HG03103 (cell line): ENCODE results near the gene FBXW5.

Experiments used
- ATAC-seq: cut with Tn5 transposase; IDR thresholded peaks from one replicate; pipeline ENCODE4 v1.9.1; 2021; ENCODE audit warnings: low read depth; ENCODE audit not compliant: unreplicated experiment

FBXW5 gene

DNA sequence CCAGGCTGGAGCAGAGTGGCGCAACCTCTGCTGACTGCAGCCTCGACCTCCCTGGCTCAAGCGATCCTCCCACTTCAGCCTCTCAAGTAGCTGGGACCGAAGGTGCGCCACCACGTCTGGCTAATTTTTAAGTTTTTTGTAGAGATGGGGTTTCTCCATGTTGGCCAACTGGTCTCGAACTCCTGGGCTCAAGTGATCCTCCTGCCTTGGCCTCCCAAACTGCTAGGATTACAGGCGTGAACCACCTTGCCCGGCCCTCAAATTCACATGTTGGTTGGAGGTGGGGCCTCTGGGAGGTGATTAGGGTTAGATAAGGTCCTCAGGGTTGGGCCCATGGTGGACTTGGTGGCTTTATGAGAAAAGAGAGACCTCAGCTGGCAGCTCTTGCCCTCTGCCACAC lies 17.6 kb upstream of the FBXW5 start:
- no peak for ATAC-seq

DNA sequence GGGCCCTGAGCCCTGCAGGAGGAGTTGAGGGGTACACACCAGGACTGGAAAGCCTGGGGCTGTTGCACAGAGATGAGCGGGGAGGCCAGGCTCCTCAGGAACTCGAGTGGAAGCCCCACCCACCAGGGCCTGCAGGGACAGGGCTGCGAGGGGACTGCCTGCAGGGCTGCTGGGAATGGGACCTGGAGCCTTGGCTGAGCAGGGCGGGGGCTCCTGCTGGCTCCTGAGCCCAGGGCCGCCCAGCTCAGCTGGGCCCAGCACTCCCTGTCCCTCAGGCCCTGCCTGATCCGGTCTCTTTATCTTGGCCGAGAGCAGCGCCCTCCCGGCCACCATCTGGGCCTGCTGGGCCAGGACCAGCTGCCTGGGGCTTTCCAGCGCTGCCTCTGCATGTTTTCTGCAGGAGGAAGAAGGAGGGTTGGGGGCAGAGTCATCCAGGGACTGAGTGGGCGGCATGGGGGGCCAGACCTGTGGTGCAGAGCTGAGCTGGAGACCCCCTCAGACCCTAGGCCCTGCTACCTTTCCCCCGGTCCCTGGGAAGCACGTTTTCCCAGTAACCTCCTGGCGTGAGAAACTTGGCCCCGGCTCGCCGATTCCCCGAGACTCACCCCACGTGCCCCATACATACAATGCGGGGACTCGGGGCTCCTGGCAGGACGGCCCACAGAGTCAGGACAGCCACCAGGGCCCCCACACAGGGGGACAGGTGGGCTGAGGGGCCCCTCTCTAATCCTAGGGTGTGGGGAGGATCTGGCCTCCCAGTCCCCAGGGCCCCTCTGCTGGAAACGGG lies 16.9 kb upstream of the FBXW5 start:
- ATAC-seq: no peak

DNA sequence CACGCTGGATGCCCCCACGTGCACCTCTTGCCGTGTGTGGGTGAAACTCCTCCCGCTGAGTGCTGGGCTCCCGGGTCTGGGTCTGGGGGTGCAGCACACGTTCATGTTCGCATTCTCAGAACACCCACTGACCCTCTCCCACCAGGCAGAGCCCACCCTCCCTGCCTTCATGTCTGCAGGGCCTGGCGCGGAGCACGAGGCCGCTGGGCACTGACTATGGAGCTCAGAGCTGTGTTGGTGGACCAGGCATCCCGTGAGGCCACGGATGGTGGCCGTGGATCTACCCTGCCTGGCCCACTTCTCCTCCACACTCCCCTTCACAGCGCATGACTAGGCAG lies 16.4 kb upstream of the FBXW5 start:
- no peak for ATAC-seq

DNA sequence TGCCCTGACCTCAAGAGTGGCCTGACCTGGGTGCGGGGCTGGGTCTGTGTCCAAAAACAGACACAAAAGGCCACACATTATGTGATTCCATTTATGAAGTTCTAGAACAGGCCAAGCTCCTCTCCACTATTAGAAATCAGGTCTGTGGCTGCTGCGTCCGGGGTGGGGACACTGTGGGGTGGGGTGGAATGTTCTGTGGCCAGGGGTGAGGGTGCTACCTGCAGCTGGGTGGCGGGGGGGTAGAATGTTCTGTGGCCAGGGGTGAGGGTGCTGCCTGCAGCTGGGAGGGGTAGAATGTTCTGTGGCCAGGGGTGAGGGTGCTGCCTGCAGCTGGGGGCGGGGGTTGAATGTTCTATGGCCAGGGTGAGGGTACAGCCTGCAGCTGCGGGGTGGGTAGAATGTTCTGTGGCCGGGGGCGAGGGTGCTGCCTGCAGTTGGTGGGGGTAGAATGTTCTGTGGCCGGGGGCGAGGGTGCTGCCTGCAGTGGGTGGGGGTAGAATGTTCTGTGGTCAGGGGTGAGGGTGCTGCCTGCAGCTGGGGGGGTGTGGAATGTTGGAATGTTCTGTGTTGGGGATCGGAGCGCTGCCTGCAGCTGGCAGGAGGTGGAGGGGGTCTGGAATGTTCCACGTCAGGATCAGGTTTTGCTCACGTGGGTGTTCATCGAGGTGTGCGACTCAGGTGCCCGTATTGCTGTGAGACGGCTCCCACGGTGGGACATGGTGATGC lies 15.8 kb upstream of the FBXW5 start:
- no peak for ATAC-seq

DNA sequence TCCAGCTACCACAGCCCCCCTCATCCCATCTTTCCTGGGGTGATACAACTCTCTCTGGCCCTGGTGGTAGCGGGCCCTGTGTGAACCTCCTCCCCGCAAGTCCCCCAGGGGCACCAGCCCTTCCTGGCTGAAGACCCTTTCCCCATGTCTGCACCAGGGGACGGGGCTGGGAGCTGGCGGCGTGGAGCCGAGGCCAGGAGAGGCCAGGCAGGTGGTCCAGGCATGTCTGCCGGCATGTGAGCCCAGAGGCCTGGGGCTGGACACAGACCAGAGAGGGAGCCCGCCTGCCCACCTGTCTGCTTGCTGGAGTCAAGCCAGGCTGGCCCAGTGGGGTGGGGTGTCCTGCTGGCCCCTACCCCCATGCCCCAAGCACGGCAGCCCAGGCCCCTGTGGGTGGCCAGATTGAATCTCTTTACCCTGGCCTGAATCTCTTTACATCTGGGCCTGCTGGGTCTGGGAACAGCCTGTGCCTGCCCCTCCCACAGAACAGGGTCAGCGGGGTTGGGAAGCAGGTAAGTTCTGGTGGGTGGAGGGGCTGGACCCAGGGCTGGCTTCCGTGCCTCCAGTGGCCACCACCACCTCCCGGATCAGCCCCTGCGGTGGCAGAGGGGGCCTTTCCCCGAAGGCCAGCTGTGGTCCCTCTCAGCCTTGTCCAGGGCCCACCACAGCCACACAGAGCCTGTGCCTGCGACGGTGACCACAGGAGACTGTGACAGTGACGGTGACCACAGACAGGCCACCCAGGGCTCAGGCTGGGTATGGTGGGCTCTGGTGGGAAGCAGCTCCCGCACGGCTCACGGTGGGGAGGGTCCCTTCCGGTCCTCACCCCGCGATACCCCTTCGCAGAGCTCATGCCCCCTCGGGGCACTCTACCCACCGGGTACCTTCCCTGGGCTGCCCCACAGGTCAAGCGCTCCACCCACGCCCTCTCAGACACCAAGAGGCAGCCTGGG lies 14.6 kb upstream of the FBXW5 start:
- ATAC-seq: no peak

DNA sequence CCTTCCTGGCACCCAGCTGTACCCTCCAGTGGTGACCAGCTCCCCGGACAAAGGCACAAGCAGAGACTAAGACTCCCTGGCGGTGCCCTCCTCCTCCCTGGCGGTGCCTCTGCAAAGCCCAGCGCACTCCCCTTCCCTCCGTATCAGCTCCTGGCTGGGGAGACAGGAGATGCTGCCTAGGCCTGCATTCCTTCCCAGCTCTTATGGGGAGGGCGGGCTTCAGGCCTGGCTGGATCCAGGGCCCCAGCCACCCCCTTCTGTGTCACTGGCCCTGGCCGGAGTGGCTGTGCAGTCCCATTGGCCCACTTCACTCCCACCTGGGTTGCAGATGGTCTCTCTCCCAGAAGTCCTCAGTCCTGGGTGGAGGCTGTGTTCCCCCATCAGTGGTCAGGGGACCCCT lies 13.9 kb upstream of the FBXW5 start:
- no peak for ATAC-seq

DNA sequence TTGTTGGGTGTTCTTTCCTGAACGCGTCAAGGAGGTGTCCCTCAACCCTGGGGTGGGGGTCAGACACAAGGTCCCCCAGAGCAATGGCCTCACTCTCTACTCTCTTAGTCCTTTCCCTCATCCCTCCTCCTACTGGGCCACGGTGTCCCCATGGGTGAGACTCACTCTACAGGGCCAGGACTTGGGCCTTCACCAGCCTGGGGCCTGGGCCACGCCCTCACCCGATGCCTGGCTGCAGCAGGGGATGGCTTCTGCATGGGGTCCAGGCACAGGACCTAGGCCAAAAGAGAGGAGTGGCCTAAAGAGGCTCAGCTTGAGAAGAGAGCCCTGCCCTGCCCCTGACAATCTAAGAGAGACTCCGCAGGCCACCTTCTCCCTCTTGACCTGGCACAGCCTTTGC lies 13.4 kb upstream of the FBXW5 start:
- ATAC-seq: no peak

DNA sequence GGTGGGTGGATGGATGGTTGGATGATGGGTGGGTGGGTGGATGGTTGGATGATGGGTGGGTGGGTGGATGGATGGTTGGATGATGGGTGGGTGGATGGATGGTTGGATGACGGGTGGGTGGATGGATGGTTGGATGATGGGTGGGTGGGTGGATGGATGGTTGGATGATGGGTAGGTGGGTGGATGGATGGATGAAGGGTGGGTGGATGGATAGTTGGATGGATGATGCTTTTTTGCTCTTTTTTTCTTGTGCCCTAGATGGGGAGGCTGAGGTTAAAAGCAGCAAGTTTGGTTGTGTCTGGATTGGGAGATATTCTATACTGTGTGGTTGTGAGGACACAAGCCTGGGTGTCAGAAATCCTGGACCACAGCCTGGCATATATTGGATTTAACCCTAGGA lies 12.9 kb upstream of the FBXW5 start:
- ATAC-seq: no peak

DNA sequence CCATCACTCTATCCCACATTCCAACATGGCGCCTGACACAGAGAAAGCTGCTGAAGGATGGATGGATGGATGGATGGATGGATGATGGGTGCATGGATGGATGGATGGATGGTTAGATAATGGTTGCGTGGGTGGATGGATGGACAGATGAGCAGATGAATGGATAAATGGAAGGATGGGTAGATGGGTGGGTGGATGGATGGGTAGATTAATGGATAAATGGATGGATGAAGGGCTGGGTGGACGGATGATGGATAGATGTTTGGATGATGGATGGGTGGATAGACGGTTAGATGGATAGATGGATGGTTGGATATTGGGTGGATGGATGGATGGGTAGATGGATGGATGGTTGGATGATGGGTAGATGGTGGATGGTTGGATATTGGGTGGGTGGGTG lies 12.1 kb upstream of the FBXW5 start:
- ATAC-seq: no peak

DNA sequence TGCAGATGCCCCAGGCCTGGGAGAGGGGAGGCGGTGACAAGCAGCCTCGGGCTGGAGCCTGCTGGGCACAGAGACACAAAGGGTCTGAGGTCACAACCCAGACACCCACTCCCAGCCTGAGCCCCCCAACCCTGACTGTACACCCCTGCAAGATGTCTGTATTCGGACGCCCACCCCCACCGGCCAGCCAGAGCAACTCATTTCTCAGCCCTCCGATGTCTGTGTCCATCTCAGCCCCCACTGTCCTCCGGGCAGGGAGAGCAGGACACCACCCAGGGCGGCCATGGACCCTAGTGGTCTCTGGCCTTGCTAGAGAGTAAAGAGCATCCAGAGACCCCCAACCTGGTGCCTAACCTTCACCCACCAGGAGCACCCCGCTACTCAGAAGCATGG lies 11.4 kb upstream of the FBXW5 start:
- ATAC-seq: no peak

DNA sequence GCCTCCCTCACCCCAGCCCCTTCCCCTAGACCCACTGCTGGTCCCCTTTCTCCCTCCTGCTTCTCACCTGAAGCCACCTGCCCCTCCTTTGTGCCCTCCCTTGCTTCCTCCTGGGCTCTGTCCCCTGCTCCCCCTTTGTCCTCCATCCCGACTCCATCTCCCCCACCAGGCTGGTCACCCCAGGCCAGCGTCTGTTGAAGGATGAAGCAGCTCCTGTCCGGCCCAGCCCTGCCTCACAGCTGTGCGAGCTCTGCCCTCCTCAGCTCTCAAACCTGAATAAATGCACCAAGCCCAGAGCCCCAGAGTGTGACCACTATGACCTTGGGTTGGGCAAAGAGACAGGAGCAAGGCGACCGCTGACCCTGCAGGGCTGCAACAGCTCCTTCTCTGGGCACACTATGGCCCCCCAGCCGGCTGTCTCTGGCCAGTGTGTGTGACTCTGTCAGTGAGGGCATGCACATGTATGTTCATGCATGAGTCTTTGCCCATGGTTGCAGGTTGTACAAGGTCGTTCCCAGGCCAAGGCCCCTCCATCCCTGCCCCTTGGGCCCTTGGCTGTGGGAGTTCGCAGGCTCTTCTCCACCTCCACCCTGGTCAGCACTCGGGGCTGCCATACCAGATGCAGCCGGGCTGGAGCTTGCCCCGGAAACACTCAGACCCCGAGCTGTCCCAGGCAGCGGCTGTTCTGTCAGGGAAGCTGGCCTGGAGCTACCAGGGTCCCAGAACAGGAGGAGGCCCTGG lies 10.8 kb upstream of the FBXW5 start:
- no peak for ATAC-seq

DNA sequence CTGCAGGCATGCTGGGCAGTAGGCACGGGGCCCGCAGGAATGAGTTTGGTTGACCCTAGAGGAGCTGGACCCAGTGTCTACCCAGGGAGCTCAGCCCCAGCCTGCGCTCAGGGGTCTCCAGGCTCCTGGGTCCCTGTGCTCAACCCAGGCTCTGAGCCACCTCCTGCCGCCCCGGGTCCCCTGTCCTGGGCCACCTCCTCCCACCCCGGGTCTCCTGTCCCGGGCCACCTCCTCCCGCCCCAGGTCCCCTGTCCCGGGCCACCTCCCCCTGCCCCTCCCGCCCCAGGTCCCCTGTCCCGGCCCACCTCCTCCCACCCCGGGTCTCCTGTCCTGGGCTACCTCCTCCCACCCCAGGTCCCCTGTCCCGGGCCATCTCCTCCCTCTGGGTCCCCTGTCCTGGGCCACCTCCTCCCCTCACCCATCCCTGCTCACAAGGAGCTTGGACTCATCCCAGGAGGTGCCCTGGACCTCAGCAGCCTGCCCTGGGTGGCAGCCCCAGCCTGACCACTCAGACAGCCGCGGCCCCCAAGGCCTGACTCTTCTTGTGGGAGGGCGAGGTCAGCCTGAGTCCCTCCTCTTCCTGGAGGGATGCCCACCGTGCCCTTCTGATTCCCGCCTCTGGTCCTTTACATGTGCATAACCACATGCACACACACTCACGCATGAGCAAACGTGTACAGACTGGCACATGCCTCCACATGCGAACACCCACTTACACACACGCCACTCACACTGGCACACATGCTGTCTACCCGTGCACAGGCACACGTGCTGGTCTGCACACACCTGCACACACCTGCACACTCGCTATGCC lies 9.9 kb upstream of the FBXW5 start:
- ATAC-seq: no peak

DNA sequence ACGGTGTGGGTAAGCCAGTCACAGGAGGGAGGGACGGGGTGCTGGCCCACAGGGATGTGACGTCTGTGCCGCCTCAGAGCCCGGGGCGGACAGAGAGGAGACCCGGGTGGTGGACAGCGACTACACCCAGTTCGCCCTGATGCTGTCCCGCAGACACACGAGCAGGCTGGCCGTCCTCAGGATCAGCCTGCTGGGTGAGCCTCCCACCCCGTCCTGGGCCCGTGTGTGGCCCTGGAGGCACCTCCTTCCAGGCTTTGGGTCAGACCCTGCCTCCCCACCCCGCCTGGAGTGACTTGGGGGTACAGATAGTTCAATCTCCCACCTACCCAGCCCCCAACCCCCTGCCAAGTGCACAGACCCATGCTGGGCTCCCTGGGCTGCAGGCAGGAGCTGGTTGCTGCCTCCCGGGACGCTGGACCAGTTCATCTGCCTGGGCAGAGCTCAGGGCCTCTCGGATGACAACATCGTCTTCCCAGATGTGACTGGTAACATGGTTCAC lies 9.3 kb upstream of the FBXW5 start:
- no peak for ATAC-seq

DNA sequence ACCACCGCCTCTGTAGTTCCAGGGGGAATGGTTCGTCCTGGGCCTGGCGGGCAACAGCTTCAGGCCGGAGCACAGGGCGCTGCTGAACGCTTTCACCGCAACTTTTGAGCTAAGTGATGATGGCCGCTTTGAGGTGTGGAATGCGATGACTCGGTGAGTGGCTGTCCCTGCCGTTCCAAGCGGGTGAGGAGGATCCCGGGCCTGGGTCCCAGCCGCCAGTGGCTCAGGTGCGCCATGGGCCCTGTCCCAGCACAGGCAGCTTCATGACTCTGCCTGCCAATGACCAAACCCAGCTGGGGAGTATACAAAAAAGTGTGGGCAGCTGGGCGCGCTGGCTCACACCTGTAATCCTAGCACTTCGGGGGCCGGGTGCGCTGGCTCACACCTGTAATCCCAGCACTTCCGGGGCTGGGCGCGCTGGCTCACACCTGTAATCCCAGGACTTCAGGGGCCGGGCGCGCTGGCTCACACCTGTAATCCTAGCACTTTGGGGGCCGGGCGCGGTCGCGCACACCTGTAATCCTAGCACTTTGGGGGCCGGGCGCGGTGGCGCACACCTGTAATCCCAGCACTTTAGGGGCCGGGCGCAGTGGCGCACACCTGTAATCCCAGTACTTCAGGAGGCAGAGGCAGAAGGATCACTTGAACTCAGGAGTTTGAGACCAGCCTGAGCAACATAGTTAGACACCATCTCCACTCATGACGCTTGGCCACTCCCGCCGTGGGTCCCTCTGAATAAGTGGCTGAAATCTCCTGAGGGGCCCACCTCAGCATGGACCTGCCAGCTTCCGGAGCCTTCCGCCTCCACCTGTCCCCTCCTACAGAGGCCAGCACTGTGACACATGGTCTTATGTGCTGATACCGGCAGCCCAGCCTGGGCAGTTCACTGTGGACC lies 8.6 kb upstream of the FBXW5 start:
- no peak for ATAC-seq

DNA sequence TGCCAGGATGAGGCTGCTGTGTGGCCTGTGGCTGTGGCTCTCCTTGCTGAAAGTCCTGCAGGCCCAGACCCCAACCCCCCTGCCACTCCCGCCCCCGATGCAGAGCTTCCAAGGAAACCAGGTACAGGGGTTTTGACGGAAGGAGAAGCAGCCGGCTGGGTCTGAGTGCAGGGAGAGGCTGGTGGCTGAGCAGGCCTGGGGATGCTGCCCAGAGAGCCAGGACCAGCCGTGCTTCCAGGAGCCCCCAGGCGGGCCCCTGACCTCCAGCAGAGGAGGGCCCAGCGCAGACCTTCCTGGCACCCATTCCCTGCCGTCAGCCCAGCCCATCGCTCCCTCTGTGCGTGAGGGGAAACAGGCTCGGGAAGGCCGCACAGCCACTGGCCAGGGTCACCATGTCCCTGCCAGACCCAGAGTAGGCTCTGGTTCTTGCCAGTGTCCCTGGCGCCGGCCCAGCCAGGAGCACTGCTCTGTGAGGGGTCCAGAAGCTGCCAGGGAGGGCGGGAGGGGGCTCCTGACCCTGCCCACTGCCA lies 7.8 kb upstream of the FBXW5 start:
- no peak for ATAC-seq

DNA sequence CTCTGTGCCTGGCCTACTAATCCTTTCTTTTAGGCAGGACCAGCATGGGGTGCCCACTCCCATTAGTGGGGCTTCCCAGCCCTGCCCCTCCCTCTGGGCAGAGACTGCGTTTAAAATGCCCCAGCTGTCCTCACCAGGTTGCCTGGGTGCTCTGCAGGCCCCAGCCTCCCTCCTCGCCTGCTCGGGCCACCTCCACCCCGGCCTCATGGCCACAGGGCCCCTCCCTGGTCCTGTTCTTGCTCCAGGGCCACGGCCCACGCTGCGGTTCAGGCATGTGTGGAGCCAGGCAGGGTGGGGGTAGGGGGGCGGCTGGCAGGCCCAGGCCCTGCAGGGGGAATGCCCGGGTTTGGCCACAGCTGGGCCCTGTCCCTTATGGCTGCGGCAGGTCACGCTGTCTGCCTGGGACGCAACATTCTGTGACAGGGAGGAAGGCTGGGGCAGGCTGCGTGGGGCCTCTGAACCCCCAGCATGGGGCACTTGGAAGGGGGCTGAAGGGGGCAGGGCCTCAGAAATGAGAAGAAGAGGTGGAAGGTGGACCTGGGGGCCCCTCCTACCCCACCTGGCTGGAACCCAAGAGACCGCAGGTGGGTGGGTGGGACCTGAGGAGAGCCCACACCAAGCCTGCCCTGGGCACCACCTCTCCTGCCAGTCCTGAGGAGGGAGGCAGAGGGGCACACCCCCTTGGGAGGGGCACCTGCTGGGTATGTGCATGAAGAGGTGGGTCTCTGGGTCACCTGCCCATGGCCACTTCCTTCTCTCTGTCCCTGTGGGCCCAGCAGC lies 7.2 kb upstream of the FBXW5 start, which contains the start of gene LCN12:
TSS of gene LCN12 (plus strand) at position 733 of the 780 bp plus-strand sequence. CDS start 55 bp downstream, outside the sequence.
- ATAC-seq: no peak

DNA sequence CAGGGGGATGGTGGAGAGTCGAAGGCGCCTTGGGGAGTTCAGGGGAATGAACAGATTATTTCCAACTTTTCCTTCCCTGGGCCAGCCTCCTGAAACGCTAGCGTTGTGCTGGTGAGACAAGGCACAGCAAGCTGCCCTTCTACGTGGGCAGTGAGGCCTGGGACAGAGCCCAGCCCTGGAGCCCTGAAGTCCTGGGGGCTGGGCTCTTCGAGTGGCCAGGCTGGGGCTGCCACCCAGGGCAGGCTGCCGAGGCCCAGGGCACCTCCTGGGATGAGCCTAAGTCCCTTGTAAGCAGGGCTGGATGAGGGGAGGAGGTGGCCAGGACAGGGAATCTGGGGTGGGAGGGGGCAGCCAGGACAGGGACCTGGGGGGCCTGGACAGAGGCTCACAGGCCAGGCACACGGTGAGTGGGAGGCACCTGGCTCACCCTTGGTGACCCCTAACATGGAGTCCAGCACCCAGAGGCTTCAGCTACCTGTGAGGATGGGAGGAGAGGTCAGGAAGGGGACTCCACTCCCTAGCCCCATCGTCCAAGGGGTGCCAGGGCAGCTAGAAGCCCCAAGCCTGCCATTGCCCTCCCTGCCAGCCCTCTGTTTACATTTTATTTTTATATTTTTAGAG lies 6.2 kb upstream of the FBXW5 start:
- no peak for ATAC-seq
